GM23338 (cell line): ENCODE measurements around the gene ATAD3B. TPM values are rescaled to one million over a fixed set of nuclear protein-coding genes. Genes with fewer than 3 reads are reported as not detected.

Experiments
- ATAC-seq: fragments of 200-7000 bp; cut with Tn5 transposase; 3 replicates; pipeline ENCODE4 v1.9.1; 2020
- DNase-seq: peaks from one replicate; pipeline ENCODE4 v3.0.0-alpha.2; 2015; ENCODE audit warnings: low spot score
- H2AFZ ChIP-seq: fragments of 200-600 bp; sonication (generic); 2 replicates; pipeline ENCODE4 v1.8.0; 2016; ENCODE audit warnings: antibody characterized with exemption, mild to moderate bottlenecking, moderate library complexity
- H3F3A ChIP-seq: fragments of 200-600 bp; sonication (generic); replicated peaks from 2 replicates; pipeline ENCODE4 v1.8.0; 2017; ENCODE audit warnings: antibody characterized with exemption, mixed run types, low read depth
- H3K27ac ChIP-seq: fragments of 200-600 bp; sonication (generic); 2 replicates; pipeline ENCODE4 v1.6.1; 2016; ENCODE audit warnings: low read depth
- H3K27me3 ChIP-seq: fragments of 200-600 bp; sonication (generic); 2 replicates; pipeline ENCODE4 v1.8.0; 2016; ENCODE audit warnings: mild to moderate bottlenecking, mixed run types, moderate library complexity; ENCODE audit not compliant: insufficient read depth
- H3K36me3 ChIP-seq: fragments of 200-600 bp; sonication (generic); 2 replicates; pipeline ENCODE4 v1.8.0; 2016; ENCODE audit warnings: mild to moderate bottlenecking; ENCODE audit not compliant: insufficient read depth
- H3K4me1 ChIP-seq: fragments of 200-600 bp; sonication (generic); 2 replicates; pipeline ENCODE4 v1.8.0; 2016; ENCODE audit warnings: mild to moderate bottlenecking, moderate library complexity; ENCODE audit not compliant: insufficient read depth
- H3K4me2 ChIP-seq: fragments of 200-600 bp; sonication (generic); 2 replicates; pipeline ENCODE4 v1.7.1; 2017; ENCODE audit warnings: mixed run types
- H3K4me3 ChIP-seq: fragments of 200-600 bp; sonication (generic); 2 replicates; pipeline ENCODE4 v1.6.1; 2016; ENCODE audit warnings: mixed run types
- H3K79me2 ChIP-seq: fragments of 200-600 bp; sonication (generic); replicated peaks from 2 replicates; pipeline ENCODE4 v1.8.0; 2017; ENCODE audit warnings: mild to moderate bottlenecking; ENCODE audit not compliant: insufficient read depth
- H3K9me2 ChIP-seq: fragments of 200-600 bp; sonication (generic); 2 replicates; pipeline ENCODE4 v1.8.0; 2017; ENCODE audit not compliant: insufficient read depth
- H4K20me1 ChIP-seq: fragments of 200-600 bp; sonication (generic); replicated peaks from 2 replicates; pipeline ENCODE4 v1.8.0; 2017; ENCODE audit warnings: mild to moderate bottlenecking; ENCODE audit not compliant: insufficient read depth
- H3K27ac Mint-ChIP-seq: 2 replicates; pipeline ENCODE4 v1.8.0; 2020; ENCODE audit warnings: inconsistent platforms, mild to moderate bottlenecking, moderate library complexity, mixed read lengths
- H3K27me3 Mint-ChIP-seq: 3 replicates; pipeline ENCODE4 v1.8.0; 2022; ENCODE audit warnings: low read depth, mild to moderate bottlenecking, moderate library complexity, mixed read lengths, inconsistent platforms; ENCODE audit not compliant: insufficient read depth, poor library complexity
- H3K36me3 Mint-ChIP-seq: 3 replicates; pipeline ENCODE4 v1.8.0; 2021; ENCODE audit warnings: low read depth, mild to moderate bottlenecking, inconsistent platforms, moderate library complexity, mixed read lengths
- H3K4me1 Mint-ChIP-seq: 3 replicates; pipeline ENCODE4 v1.8.0; 2020; ENCODE audit warnings: mild to moderate bottlenecking, inconsistent platforms, mixed read lengths
- H3K4me3 Mint-ChIP-seq: 3 replicates; pipeline ENCODE4 v1.8.0; 2021; ENCODE audit warnings: moderate library complexity, mild to moderate bottlenecking, inconsistent platforms, mixed read lengths
- H3K9me3 Mint-ChIP-seq: 3 replicates; pipeline ENCODE4 v1.8.0; 2020; ENCODE audit warnings: moderate library complexity, mild to moderate bottlenecking, inconsistent platforms, mixed read lengths
- CREB1 ChIP-seq: fragments of 250-450 bp; sonication (Bioruptor Pico); IDR thresholded peaks from 2 replicates; pipeline ENCODE4 v1.5.0; 2020; ENCODE audit warnings: low read depth, mild to moderate bottlenecking, moderate library complexity
- NANOG ChIP-seq: IDR thresholded peaks from 2 replicates; pipeline ENCODE4 v1.6.1; 2016; ENCODE audit warnings: antibody characterized with exemption, borderline replicate concordance
- POLR2AphosphoS5 ChIP-seq: IDR thresholded peaks from 2 replicates; pipeline ENCODE4 v1.6.1; 2016; ENCODE audit warnings: antibody characterized with exemption, low read depth
- ZNF114 ChIP-seq: fragments of 250-450 bp; sonication (Bioruptor Pico); IDR thresholded peaks from 2 replicates; pipeline ENCODE4 v1.5.0; 2020; ENCODE audit warnings: mild to moderate bottlenecking, moderate library complexity
- polyA plus RNA-seq: library from polyadenylated mRNA; unstranded; fragments of >200 nt; fragmentation: Nextera tagmentation; extraction: Ambion mirVana; gene quantifications from 2 replicates; pipeline ENCODE4 v1.2.1, GENCODE V29; 2016
- total RNA-seq: library from RNA; depleted of rRNA; stranded (reverse); fragments of >200 nt; shearing (Covaris generic); gene quantifications from 2 replicates; pipeline ENCODE4 v1.2.3, GENCODE V29; 2014
- TF ChIP-seq, protein P1 (sequence below): fragments of 250-450 bp; sonication (Bioruptor Pico); IDR thresholded peaks from 2 replicates; pipeline ENCODE4 v1.5.0; 2020; ENCODE audit warnings: mild to moderate bottlenecking, moderate library complexity
- TF ChIP-seq, protein P2 (sequence below): IDR thresholded peaks from one replicate; pipeline ENCODE4 v1.6.1; 2018; ENCODE audit warnings: antibody characterized with exemption; ENCODE audit not compliant: unreplicated experiment
- TF ChIP-seq, protein P3 (sequence below): IDR thresholded peaks from 2 replicates; pipeline ENCODE4 v1.6.1; 2016; ENCODE audit warnings: antibody characterized with exemption

Gene ATAD3B
- total and polyA plus RNA-seq, 2 experiments from 2014 or later: 37.8 to 63.4 TPM

DNA sequence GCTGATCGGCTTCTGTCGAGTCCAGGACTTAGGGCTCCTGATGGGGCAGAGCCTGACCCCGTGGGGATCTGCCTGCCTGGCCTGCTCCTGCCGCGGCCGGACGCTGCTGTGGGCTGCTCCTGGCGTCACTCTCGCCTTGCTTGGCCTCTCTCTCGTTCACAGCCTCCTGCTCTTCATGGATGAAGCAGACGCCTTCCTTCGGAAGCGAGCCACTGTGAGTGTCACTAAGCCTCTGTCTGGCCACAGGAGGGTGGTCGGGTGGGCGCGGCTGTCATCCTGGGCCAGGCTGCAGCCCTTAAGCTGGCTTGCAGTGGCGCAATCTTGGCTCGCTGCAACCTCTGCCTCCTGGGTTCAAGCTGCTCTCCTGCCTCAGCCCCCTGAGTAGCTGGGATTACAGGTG lies 16.1 kb downstream of the ATAD3B start (continued):
- TF ChIP-seq, protein P1, sequence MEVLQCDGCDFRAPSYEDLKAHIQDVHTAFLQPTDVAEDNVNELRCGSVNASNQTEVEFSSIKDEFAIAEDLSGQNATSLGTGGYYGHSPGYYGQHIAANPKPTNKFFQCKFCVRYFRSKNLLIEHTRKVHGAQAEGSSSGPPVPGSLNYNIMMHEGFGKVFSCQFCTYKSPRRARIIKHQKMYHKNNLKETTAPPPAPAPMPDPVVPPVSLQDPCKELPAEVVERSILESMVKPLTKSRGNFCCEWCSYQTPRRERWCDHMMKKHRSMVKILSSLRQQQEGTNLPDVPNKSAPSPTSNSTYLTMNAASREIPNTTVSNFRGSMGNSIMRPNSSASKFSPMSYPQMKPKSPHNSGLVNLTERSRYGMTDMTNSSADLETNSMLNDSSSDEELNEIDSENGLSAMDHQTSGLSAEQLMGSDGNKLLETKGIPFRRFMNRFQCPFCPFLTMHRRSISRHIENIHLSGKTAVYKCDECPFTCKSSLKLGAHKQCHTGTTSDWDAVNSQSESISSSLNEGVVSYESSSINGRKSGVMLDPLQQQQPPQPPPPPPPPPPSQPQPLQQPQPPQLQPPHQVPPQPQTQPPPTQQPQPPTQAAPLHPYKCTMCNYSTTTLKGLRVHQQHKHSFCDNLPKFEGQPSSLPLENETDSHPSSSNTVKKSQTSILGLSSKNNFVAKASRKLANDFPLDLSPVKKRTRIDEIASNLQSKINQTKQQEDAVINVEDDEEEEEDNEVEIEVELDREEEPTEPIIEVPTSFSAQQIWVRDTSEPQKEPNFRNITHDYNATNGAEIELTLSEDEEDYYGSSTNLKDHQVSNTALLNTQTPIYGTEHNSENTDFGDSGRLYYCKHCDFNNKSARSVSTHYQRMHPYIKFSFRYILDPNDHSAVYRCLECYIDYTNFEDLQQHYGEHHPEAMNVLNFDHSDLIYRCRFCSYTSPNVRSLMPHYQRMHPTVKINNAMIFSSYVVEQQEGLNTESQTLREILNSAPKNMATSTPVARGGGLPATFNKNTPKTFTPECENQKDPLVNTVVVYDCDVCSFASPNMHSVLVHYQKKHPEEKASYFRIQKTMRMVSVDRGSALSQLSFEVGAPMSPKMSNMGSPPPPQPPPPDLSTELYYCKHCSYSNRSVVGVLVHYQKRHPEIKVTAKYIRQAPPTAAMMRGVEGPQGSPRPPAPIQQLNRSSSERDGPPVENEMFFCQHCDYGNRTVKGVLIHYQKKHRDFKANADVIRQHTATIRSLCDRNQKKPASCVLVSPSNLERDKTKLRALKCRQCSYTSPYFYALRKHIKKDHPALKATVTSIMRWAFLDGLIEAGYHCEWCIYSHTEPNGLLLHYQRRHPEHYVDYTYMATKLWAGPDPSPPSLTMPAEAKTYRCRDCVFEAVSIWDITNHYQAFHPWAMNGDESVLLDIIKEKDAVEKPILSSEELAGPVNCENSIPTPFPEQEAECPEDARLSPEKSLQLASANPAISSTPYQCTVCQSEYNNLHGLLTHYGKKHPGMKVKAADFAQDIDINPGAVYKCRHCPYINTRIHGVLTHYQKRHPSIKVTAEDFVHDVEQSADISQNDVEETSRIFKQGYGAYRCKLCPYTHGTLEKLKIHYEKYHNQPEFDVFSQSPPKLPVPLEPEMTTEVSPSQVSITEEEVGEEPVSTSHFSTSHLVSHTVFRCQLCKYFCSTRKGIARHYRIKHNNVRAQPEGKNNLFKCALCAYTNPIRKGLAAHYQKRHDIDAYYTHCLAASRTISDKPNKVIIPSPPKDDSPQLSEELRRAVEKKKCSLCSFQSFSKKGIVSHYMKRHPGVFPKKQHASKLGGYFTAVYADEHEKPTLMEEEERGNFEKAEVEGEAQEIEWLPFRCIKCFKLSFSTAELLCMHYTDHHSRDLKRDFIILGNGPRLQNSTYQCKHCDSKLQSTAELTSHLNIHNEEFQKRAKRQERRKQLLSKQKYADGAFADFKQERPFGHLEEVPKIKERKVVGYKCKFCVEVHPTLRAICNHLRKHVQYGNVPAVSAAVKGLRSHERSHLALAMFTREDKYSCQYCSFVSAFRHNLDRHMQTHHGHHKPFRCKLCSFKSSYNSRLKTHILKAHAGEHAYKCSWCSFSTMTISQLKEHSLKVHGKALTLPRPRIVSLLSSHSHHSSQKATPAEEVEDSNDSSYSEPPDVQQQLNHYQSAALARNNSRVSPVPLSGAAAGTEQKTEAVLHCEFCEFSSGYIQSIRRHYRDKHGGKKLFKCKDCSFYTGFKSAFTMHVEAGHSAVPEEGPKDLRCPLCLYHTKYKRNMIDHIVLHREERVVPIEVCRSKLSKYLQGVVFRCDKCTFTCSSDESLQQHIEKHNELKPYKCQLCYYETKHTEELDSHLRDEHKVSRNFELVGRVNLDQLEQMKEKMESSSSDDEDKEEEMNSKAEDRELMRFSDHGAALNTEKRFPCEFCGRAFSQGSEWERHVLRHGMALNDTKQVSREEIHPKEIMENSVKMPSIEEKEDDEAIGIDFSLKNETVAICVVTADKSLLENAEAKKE: no peak
- TF ChIP-seq CREB1 (CRISPR knock-in tag): no peak

DNA sequence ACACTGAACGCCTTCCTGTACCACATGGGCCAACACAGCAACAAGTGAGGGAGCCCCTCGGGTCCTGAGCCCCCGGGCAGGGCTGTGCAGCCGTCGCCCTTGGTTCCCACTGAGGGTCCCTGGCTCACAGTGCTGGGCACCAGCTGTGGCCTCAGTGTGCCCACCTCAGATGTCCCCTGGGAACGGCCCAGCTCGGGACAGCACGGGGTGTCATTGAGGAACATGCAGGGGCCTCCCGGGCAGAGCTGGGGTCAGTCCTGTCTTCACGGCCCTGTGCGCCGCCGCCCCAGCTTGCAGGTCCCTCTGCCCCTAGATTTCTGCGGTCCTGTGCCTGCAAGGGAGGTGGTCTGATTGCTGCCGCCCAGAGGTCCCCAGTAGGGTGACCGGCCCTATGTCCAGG lies 17.7 kb downstream of the ATAD3B start:
- Mint-ChIP-seq H3K27ac (no peak overlapping the region), H3K36me3 (peaks cover 71% of the 10 kb centered on the region), H3K4me3 (no peak overlapping the region), H3K9me3 (no peaks in the 10 kb centered on the region; the same call in 2 of the 3 replicates), H3K27me3 (peaks cover 2% of the 10 kb centered on the region), H3K4me1 (no peaks in the 10 kb centered on the region; the same call in 2 of the 3 replicates)
- no peaks in the 10 kb centered on the region for H3K4me1 ChIP-seq
- H4K20me1 ChIP-seq: peaks cover 11% of the 10 kb centered on the region
- H3K79me2 ChIP-seq: no peaks in the 10 kb centered on the region
- H3K36me3 ChIP-seq: peaks cover 15% of the 10 kb centered on the region
- no peak overlapping the region for H3K27ac ChIP-seq
- ATAC-seq (no peak), DNase-seq (no peak)
- H3K4me3 ChIP-seq: no peak overlapping the region
- no peak overlapping the region for H2AFZ ChIP-seq
- no peaks in the 10 kb centered on the region for H3K27me3 ChIP-seq
- no peak overlapping the region for H3K4me2 ChIP-seq
- H3F3A ChIP-seq: 0 out of 2 replicates have a peak, but pooled peaks cover 10% of the 10 kb centered on the region
- H3K9me2 ChIP-seq: no peaks in the 10 kb centered on the region
- TF ChIP-seq NANOG (no peak), POLR2AphosphoS5 (no peak), ZNF114 (CRISPR knock-in tag) (no peak)
- TF ChIP-seq, protein P2, sequence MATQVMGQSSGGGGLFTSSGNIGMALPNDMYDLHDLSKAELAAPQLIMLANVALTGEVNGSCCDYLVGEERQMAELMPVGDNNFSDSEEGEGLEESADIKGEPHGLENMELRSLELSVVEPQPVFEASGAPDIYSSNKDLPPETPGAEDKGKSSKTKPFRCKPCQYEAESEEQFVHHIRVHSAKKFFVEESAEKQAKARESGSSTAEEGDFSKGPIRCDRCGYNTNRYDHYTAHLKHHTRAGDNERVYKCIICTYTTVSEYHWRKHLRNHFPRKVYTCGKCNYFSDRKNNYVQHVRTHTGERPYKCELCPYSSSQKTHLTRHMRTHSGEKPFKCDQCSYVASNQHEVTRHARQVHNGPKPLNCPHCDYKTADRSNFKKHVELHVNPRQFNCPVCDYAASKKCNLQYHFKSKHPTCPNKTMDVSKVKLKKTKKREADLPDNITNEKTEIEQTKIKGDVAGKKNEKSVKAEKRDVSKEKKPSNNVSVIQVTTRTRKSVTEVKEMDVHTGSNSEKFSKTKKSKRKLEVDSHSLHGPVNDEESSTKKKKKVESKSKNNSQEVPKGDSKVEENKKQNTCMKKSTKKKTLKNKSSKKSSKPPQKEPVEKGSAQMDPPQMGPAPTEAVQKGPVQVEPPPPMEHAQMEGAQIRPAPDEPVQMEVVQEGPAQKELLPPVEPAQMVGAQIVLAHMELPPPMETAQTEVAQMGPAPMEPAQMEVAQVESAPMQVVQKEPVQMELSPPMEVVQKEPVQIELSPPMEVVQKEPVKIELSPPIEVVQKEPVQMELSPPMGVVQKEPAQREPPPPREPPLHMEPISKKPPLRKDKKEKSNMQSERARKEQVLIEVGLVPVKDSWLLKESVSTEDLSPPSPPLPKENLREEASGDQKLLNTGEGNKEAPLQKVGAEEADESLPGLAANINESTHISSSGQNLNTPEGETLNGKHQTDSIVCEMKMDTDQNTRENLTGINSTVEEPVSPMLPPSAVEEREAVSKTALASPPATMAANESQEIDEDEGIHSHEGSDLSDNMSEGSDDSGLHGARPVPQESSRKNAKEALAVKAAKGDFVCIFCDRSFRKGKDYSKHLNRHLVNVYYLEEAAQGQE: no peak
- TF ChIP-seq, protein P3, sequence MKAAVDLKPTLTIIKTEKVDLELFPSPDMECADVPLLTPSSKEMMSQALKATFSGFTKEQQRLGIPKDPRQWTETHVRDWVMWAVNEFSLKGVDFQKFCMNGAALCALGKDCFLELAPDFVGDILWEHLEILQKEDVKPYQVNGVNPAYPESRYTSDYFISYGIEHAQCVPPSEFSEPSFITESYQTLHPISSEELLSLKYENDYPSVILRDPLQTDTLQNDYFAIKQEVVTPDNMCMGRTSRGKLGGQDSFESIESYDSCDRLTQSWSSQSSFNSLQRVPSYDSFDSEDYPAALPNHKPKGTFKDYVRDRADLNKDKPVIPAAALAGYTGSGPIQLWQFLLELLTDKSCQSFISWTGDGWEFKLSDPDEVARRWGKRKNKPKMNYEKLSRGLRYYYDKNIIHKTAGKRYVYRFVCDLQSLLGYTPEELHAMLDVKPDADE: no peak
